HEK293 (cell line): Measurements from ENCODE around the gene STK36.
A peak's percentile ranks its signal among the peaks of the same experiment; 100 is the strongest.

ENCODE experiments used
- CTCF ChIP-seq: fragments of 450-650 bp; formaldehyde crosslinking; IDR thresholded peaks from 2 replicates; pipeline ENCODE4 v1.5.1; 2016; ENCODE audit warnings: missing biosample characterization, missing genetic modification characterization
- IKZF3 ChIP-seq: fragments of 450-650 bp; IDR thresholded peaks from 2 replicates; pipeline ENCODE4 v1.5.0; 2018; ENCODE audit warnings: missing biosample characterization, mild to moderate bottlenecking, missing genetic modification characterization, moderate library complexity
- KLF8 ChIP-seq: fragments of 450-650 bp; formaldehyde crosslinking; IDR thresholded peaks from 2 replicates; pipeline ENCODE4 v1.5.1; 2016; ENCODE audit warnings: missing biosample characterization, missing genetic modification characterization
- KLF9 ChIP-seq: fragments of 450-650 bp; formaldehyde crosslinking; IDR thresholded peaks from 2 replicates; pipeline ENCODE4 v1.5.1; 2016; ENCODE audit warnings: missing biosample characterization, missing genetic modification characterization, low read depth
- PBX3 ChIP-seq: sonication (generic); formaldehyde crosslinking; IDR thresholded peaks from 2 replicates; pipeline ENCODE4 v1.8.1; 2022; ENCODE audit warnings: mild to moderate bottlenecking, moderate library complexity, missing genetic modification reagents
- SALL2 ChIP-seq: fragments of 450-650 bp; formaldehyde crosslinking; IDR thresholded peaks from 2 replicates; pipeline ENCODE4 v1.5.0; 2017; ENCODE audit warnings: missing biosample characterization, mild to moderate bottlenecking, missing genetic modification characterization, borderline replicate concordance
- TRIM28 ChIP-seq: IDR thresholded peaks from 2 replicates; pipeline ENCODE4 v1.6.1; 2011; ENCODE audit warnings: low read length, control low read depth, borderline replicate concordance
- YY2 ChIP-seq: fragments of 450-650 bp; formaldehyde crosslinking; IDR thresholded peaks from 2 replicates; pipeline ENCODE4 v1.5.1; 2016; ENCODE audit warnings: missing biosample characterization, missing genetic modification characterization
- ZNF112 ChIP-seq: fragments of 450-650 bp; formaldehyde crosslinking; IDR thresholded peaks from 2 replicates; pipeline ENCODE4 v1.5.0; 2017; ENCODE audit warnings: missing biosample characterization, missing genetic modification characterization
- ZNF292 ChIP-seq: fragments of 450-650 bp; formaldehyde crosslinking; IDR thresholded peaks from 2 replicates; pipeline ENCODE4 v1.5.1; 2016; ENCODE audit warnings: low read depth, missing biosample characterization, missing genetic modification characterization, borderline replicate concordance
- ZNF426 ChIP-seq: fragments of 450-650 bp; formaldehyde crosslinking; IDR thresholded peaks from 2 replicates; pipeline ENCODE4 v1.5.1; 2017; ENCODE audit warnings: missing biosample characterization, missing genetic modification characterization, mild to moderate bottlenecking, inconsistent platforms, moderate library complexity
- ZNF48 ChIP-seq: fragments of 450-650 bp; formaldehyde crosslinking; IDR thresholded peaks from 2 replicates; pipeline ENCODE4 v1.5.1; 2016; ENCODE audit warnings: missing biosample characterization, missing genetic modification characterization
- ZNF488 ChIP-seq: fragments of 450-650 bp; formaldehyde crosslinking; IDR thresholded peaks from 2 replicates; pipeline ENCODE4 v1.5.1; 2016; ENCODE audit warnings: missing biosample characterization, missing genetic modification characterization
- ZNF513 ChIP-seq: fragments of 450-650 bp; IDR thresholded peaks from 2 replicates; pipeline ENCODE4 v1.5.1; 2018; ENCODE audit warnings: missing biosample characterization, missing genetic modification characterization
- ZNF514 ChIP-seq: fragments of 450-650 bp; formaldehyde crosslinking; IDR thresholded peaks from 2 replicates; pipeline ENCODE4 v1.5.1; 2016; ENCODE audit warnings: missing biosample characterization, missing genetic modification characterization
- ZNF530 ChIP-seq: fragments of 450-650 bp; formaldehyde crosslinking; IDR thresholded peaks from 2 replicates; pipeline ENCODE4 v1.5.1; 2016; ENCODE audit warnings: low read depth, missing biosample characterization, missing genetic modification characterization
- ZNF600 ChIP-seq: fragments of 450-650 bp; formaldehyde crosslinking; IDR thresholded peaks from 2 replicates; pipeline ENCODE4 v1.5.1; 2016; ENCODE audit warnings: missing biosample characterization, missing genetic modification characterization
- ZNF610 ChIP-seq: fragments of 450-650 bp; formaldehyde crosslinking; IDR thresholded peaks from 2 replicates; pipeline ENCODE4 v1.5.1; 2016; ENCODE audit warnings: missing biosample characterization, missing genetic modification characterization, borderline replicate concordance
- ZNF639 ChIP-seq: fragments of 450-650 bp; formaldehyde crosslinking; IDR thresholded peaks from 2 replicates; pipeline ENCODE4 v1.5.1; 2016; ENCODE audit warnings: missing biosample characterization, missing genetic modification characterization
- ZNF677 ChIP-seq: fragments of 450-650 bp; IDR thresholded peaks from 2 replicates; pipeline ENCODE4 v1.5.0; 2018; ENCODE audit warnings: missing biosample characterization, mild to moderate bottlenecking, missing genetic modification characterization, moderate library complexity
- ZNF777 ChIP-seq: fragments of 450-650 bp; formaldehyde crosslinking; IDR thresholded peaks from 2 replicates; pipeline ENCODE4 v1.5.1; 2017; ENCODE audit warnings: missing biosample characterization, missing genetic modification characterization, borderline replicate concordance
- TF ChIP-seq, protein P1 (sequence below): fragments of 450-650 bp; formaldehyde crosslinking; IDR thresholded peaks from 2 replicates; pipeline ENCODE4 v1.5.1; 2016; ENCODE audit warnings: missing biosample characterization, missing genetic modification characterization
- TF ChIP-seq, protein P2 (sequence below): fragments of 450-650 bp; formaldehyde crosslinking; IDR thresholded peaks from 2 replicates; pipeline ENCODE4 v1.5.1; 2016; ENCODE audit warnings: missing biosample characterization, missing genetic modification characterization

Gene STK36

DNA sequence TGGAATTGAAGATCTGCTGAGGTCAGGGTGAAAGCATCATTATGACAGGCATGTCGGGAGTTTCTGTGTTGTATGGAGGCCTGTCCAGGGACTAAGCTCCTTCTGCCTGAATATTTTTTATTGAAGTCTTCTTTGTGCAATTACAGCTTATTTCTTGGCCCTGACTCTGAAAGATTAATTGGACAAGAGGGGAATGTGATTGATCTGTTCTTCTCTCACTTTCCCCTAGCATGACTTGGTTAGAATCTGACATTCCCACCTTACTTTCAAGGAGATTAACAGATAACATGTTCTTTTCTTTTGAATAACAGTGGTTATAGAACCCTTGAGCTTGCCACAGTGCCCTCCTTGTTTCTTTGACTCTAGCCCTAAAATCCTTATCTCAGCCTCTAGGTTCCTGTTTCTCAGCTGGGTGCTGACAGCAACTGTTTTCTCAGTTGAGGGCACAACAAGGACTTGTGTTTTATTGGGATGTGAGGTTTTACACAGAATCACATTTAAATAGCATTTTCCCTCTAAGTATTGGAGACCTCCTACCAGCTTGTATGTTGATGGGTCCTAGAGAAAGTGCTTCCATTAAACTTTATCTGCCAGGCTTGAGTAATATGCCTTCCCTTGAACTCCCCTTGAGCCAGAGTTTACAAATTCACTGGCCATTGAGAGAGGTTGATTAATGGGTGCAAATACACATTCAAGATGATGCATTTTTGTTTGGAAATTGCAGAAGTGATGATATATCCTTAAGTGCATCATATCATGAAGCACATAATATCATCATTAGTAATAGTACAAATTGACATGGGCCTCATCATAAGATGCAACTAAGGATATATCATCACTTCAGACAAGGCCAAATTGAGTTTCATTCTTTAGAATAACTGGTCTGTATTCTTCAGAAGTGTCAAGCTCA is 51.2 kb downstream of the STK36 start (continued):
- TF ChIP-seq ZNF513 (tag by site-specific recombination) (no peak), ZNF488 (no peak), IKZF3 (0 out of 2 replicates have a peak, but pooled peaks have one; percentile 35), ZNF112 (no peak), CTCF (tag by site-specific recombination) (no peak), ZNF677 (no peak), YY2 (tag by site-specific recombination) (no peak), TRIM28 (peak; percentile 93), ZNF777 (no peak), PBX3 (CRISPR knock-in tag) (no peak), ZNF426 (no peak), ZNF639 (no peak), ZNF292 (tag by site-specific recombination) (no peak), KLF8 (tag by site-specific recombination) (no peak), ZNF600 (tag by site-specific recombination) (no peak), ZNF514 (tag by site-specific recombination) (no peak), SALL2 (tag by site-specific recombination) (no peak), ZNF610 (tag by site-specific recombination) (no peak), KLF9 (tag by site-specific recombination) (no peak), ZNF48 (no peak), ZNF530 (tag by site-specific recombination) (no peak)
- TF ChIP-seq, protein P1, sequence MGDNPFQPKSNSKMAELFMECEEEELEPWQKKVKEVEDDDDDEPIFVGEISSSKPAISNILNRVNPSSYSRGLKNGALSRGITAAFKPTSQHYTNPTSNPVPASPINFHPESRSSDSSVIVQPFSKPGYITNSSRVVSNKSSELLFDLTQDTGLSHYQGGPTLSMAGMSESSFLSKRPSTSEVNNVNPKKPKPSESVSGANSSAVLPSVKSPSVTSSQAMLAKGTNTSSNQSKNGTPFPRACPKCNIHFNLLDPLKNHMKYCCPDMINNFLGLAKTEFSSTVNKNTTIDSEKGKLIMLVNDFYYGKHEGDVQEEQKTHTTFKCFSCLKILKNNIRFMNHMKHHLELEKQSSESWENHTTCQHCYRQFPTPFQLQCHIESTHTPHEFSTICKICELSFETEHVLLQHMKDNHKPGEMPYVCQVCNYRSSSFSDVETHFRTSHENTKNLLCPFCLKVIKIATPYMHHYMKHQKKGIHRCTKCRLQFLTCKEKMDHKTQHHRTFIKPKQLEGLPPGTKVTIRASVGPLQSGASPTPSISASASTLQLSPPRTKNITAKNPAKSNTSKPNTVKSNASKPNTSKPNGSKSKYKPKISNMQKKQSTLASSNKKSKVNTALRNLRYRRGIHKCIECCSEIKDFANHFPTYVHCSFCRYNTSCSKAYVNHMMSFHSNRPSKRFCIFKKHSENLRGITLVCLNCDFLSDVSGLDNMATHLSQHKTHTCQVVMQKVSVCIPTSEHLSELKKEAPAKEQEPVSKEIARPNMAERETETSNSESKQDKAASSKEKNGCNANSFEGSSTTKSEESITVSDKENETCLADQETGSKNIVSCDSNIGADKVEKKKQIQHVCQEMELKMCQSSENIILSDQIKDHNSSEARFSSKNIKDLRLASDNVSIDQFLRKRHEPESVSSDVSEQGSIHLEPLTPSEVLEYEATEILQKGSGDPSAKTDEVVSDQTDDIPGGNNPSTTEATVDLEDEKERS (tag by site-specific recombination): no peak
- TF ChIP-seq, protein P2, sequence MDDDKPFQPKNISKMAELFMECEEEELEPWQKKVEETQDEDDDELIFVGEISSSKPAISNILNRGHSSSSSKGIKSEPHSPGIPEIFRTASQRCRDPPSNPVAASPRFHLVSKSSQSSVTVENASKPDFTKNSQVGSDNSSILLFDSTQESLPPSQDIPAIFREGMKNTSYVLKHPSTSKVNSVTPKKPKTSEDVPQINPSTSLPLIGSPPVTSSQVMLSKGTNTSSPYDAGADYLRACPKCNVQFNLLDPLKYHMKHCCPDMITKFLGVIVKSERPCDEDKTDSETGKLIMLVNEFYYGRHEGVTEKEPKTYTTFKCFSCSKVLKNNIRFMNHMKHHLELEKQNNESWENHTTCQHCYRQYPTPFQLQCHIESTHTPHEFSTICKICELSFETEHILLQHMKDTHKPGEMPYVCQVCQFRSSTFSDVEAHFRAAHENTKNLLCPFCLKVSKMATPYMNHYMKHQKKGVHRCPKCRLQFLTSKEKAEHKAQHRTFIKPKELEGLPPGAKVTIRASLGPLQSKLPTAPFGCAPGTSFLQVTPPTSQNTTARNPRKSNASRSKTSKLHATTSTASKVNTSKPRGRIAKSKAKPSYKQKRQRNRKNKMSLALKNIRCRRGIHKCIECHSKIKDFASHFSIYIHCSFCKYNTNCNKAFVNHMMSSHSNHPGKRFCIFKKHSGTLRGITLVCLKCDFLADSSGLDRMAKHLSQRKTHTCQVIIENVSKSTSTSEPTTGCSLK (tag by site-specific recombination): no peak
